Neural crest cell (in vitro differentiated cells): ENCODE results near the gene NPHP1. TPM values are rescaled to one million over a fixed set of nuclear protein-coding genes. Genes with fewer than 3 reads are reported as not detected.

ENCODE experiments used
- DNase-seq: peaks from one replicate; pipeline ENCODE4 v3.0.0; 2021; ENCODE audit warnings: low read depth, mixed read lengths, low spot score
- H3K27ac Mint-ChIP-seq: one replicate; pipeline ENCODE4 v1.8.0; 2021; ENCODE audit warnings: mild to moderate bottlenecking, mixed read lengths; ENCODE audit not compliant: unreplicated experiment
- H3K27me3 Mint-ChIP-seq: 2 replicates; pipeline ENCODE4 v1.8.0; 2021; ENCODE audit warnings: low read depth, mild to moderate bottlenecking, mixed read lengths
- H3K36me3 Mint-ChIP-seq: 2 replicates; pipeline ENCODE4 v1.8.0; 2021; ENCODE audit warnings: low read depth, mild to moderate bottlenecking, mixed read lengths
- H3K4me1 Mint-ChIP-seq: 2 replicates; pipeline ENCODE4 v1.8.0; 2021; ENCODE audit warnings: mixed read lengths
- H3K4me3 Mint-ChIP-seq: one replicate; pipeline ENCODE4 v1.8.0; 2021; ENCODE audit warnings: mild to moderate bottlenecking, mixed read lengths
- H3K9me3 Mint-ChIP-seq: 2 replicates; pipeline ENCODE4 v1.8.0; 2021; ENCODE audit warnings: mixed read lengths
- total RNA-seq: library from RNA; stranded (reverse); gene quantifications from 2 replicates; pipeline ENCODE4 v1.2.1, GENCODE V29; 2021
- TF ChIP-seq, protein P1 (sequence below): fragments of 200-600 bp; sonication (generic); conservative IDR thresholded peaks from 2 replicates; pipeline ENCODE4 v1.5.0; 2021; ENCODE audit warnings: antibody characterized with exemption, mild to moderate bottlenecking

NPHP1 gene
- total RNA-seq, 1 donor from 2014 or later = 7.3 TPM

DNA sequence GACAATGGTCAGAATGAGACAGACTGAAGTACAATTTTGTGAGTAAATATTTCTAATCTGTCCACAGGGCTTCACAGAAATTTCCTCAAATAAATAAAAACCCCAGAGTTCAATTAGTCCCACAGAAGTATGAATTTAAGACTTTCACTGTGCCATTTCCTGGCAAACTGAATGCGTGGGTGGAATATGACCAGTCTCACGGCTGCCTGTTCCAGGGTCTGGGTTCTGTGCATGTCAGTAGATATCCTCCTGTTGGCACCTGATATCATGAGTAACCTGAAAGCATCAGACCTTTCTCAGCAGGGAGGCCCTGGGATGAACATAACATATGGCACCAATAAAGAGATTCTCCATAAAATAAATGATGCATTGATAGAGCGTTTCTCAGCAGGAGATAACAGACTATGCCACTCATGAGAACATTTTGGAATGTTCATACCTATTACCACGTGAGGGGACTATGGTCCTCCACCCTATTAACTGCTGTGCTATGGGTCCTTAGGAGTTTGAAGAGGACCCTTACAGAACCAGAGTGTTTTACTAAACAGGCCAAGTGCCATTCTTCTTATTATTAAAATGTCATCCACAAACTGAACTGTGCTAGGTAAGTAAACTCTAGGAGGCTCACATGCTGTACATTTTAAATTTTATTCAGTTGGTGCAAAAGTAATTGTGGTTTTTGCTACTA, 78.6 kb downstream of the NPHP1 start:
- H3K4me3 Mint-ChIP-seq = no peak overlapping the region
- TF ChIP-seq, protein P1, sequence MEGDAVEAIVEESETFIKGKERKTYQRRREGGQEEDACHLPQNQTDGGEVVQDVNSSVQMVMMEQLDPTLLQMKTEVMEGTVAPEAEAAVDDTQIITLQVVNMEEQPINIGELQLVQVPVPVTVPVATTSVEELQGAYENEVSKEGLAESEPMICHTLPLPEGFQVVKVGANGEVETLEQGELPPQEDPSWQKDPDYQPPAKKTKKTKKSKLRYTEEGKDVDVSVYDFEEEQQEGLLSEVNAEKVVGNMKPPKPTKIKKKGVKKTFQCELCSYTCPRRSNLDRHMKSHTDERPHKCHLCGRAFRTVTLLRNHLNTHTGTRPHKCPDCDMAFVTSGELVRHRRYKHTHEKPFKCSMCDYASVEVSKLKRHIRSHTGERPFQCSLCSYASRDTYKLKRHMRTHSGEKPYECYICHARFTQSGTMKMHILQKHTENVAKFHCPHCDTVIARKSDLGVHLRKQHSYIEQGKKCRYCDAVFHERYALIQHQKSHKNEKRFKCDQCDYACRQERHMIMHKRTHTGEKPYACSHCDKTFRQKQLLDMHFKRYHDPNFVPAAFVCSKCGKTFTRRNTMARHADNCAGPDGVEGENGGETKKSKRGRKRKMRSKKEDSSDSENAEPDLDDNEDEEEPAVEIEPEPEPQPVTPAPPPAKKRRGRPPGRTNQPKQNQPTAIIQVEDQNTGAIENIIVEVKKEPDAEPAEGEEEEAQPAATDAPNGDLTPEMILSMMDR = no peak
- peaks cover 3% of the 10 kb centered on the region for H3K36me3 Mint-ChIP-seq
- DNase-seq = no peak
- no peak overlapping the region for H3K27ac Mint-ChIP-seq
- H3K27me3 Mint-ChIP-seq = no peaks in the 10 kb centered on the region
- peaks cover 23% of the 10 kb centered on the region for H3K4me1 Mint-ChIP-seq
- H3K9me3 Mint-ChIP-seq = no peaks in the 10 kb centered on the region

DNA sequence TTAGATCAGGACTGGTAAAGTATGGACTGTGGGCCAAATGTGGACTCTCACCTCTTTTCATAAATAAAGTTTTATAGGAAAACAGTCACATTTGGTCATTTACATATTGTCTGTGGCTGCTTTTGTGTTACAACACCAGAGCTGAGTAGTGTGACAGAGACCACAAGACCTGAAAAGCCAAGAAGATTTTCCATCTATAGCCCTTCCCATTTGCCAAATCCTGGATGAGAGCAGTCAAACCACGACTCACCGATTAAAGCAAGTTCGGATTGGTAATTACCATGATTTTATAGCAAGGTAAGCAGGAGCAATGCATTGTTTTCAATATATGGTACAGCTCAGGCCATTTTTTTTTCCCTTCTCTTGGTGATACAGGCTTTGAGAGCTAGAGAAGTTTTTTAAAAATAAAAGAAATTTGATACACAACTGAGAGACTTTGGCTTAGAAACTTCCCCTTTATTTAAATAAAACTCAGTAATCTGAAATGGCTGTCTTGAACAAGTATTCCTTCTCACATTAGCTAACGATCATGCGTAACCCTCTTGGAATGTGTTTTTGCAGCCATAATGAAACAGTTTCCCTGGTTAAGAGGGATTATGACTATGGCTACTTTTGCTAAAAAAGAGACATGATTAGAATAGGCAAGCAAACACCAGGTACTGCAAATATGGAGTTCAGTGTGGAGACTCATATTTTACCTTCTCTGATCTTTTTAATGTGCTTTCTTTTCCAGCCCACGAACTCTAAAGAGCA, 79.7 kb downstream of the NPHP1 start:
- TF ChIP-seq, protein P1 = no peak
- Mint-ChIP-seq H3K4me3 (no peak overlapping the region), H3K9me3 (no peaks in the 10 kb centered on the region), H3K36me3 (peaks cover 3% of the 10 kb centered on the region), H3K4me1 (peaks cover 23% of the 10 kb centered on the region), H3K27ac (no peak overlapping the region), H3K27me3 (no peaks in the 10 kb centered on the region)
- DNase-seq = no peak

DNA sequence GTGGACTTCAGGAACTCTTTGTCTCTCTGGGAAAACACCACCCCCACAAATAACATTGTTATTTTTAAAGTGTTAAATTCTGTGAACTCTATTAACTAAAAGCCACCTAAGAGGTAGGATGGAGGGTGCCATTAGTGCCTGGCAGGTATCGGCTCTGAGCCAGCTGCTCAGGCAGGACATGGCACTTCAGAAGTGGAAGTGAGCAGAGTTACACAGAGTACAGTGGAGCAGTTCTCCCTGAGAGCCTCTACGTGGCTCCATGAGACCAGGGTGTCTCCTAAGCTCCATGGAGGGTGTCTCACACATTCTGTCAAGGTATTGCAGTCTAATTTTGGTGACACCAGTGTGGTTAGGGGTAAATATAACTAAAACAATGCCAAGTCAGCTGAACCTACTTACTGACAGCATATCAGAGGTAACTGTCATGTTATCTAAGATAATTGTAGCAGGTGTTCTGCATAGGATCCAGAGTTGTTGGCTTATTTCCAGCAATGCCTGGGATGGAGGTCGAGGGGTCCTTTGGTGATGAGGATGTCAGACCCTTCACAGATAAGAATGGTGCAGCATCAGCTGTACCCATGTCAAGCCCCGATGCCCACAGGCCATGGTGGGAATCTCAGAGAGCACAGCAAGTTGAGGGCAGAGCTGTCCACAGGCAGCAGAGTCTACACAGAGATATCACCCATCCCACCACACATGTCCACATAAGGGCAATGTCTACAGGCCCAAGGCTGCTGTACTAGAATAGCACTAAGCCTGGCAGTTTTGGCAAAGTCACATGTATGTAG, 80.6 kb downstream of the NPHP1 start:
- no peak overlapping the region for H3K27ac Mint-ChIP-seq
- no peak for DNase-seq
- H3K4me3 Mint-ChIP-seq = no peak overlapping the region
- TF ChIP-seq, protein P1 = no peak
- H3K9me3 Mint-ChIP-seq = no peaks in the 10 kb centered on the region
- peaks cover 3% of the 10 kb centered on the region for H3K36me3 Mint-ChIP-seq
- H3K27me3 Mint-ChIP-seq = peaks cover 2% of the 10 kb centered on the region
- H3K4me1 Mint-ChIP-seq = peaks cover 23% of the 10 kb centered on the region

DNA sequence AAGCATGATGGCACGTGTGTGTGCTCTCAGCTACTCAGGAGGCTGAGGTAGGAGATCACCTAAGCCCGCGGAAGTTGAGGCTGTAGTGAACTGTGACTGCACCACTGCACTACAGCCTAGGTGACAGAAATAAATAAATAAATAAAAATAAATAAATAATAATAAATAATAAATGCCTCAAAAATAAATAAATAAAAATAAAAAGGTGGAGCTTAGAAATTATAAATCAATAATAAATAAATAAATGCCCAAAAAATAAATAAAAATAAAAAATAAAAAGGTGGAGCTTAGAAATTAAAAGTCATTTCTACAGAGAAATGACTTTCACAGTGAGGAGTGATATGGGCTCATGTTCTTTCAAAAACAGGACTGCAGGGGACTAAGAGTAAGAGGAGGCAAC, 83.2 kb downstream of the NPHP1 start:
- TF ChIP-seq, protein P1 = no peak
- no peak for DNase-seq
- H3K27ac Mint-ChIP-seq = no peak overlapping the region
- no peak overlapping the region for H3K4me3 Mint-ChIP-seq
- H3K9me3 Mint-ChIP-seq = no peaks in the 10 kb centered on the region
- peaks cover 15% of the 10 kb centered on the region for H3K4me1 Mint-ChIP-seq
- no peaks in the 10 kb centered on the region for H3K36me3 Mint-ChIP-seq
- peaks cover 28% of the 10 kb centered on the region for H3K27me3 Mint-ChIP-seq

DNA sequence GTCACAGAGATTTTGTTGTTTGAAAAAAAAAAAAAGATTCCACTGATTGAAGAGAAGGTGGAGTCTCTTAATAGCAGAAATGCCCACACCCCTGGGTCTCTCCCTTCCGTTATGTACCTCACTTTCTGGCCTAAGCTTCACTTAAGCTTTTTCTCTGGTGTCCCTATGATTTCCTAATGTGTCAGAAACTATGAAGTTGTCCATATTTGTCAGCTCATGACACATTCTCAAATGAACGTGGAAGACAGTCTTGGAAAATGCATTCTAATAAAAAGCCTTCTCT, 83.8 kb downstream of the NPHP1 start:
- Mint-ChIP-seq H3K4me1 (peaks cover 10% of the 10 kb centered on the region), H3K27me3 (peaks cover 34% of the 10 kb centered on the region), H3K4me3 (no peak overlapping the region), H3K9me3 (no peaks in the 10 kb centered on the region), H3K27ac (no peak overlapping the region), H3K36me3 (no peaks in the 10 kb centered on the region)
- TF ChIP-seq, protein P1 = no peak
- DNase-seq = no peak
